H7 (cell line): ENCODE data around the gene ANKRD45. TPM values are rescaled to one million over a fixed set of nuclear protein-coding genes. Genes with fewer than 3 reads are reported as not detected.
"Not testable (repeated sequence)": the region's sequence is repeated elsewhere in the genome, so short reads cannot be mapped to it uniquely, and the experiment has no call there.

Source experiments
- DNase-seq: peaks from one replicate; pipeline ENCODE4 v3.0.0; 2012
- H3K27me3 ChIP-seq: 2 replicates; pipeline ENCODE4 v1.6.0; 2011; ENCODE audit warnings: mild to moderate bottlenecking, low read length; ENCODE audit not compliant: control insufficient read depth, insufficient read depth
- H3K36me3 ChIP-seq: replicated peaks from 2 replicates; pipeline ENCODE4 v1.5.1; 2011; ENCODE audit warnings: low read length; ENCODE audit not compliant: control insufficient read depth, insufficient read depth
- H3K4me3 ChIP-seq: 2 replicates; pipeline ENCODE4 v1.5.1; 2011; ENCODE audit warnings: low read depth, mild to moderate bottlenecking, control low read depth, low read length, moderate library complexity; ENCODE audit not compliant: insufficient read depth
- total RNA-seq: library from RNA; depleted of rRNA; stranded (reverse); fragments of >200 nt; shearing (Covaris generic); gene quantifications from 2 replicates; pipeline ENCODE4 v1.2.3, GENCODE V29; 2014

Gene ANKRD45
- total RNA-seq, 1 experiment from 2014 or later = 0.45 TPM

DNA sequence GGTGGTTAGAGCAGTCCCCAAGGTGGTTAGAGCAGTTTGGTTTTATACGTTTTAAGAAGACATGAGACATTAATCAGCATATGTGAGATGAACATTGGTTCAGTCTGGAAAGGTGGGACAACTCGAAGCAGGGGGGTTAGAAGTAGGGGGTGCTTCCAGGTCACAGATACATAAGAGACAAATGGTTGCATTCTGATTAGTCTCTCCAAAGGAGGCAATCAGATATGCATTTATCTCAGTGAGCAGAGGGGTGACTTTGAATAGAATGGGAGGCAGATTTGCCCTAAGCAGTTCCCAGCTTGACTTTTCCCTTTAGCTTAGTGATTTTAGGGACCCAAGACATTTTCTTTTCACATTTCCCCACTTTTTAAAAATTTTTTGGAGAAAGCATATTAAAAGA, 4.8 kb upstream of the ANKRD45 start:
- not testable (repeated sequence) for H3K36me3 ChIP-seq, H3K27me3 ChIP-seq, H3K4me3 ChIP-seq, DNase-seq

- no peak for DNase-seq
- Histone ChIP-seq H3K36me3 (no peaks in the 10 kb centered on the region), H3K27me3 (peaks cover 6% of the 10 kb centered on the region; the same call in 1 of the 2 replicates), H3K4me3 (no peak overlapping the region)
These were observed 3.0 kb downstream of the ANKRD45 start for GRCh38 chr1:173666646-173667045.

- H3K36me3 ChIP-seq = no peaks in the 10 kb centered on the region; the same call in 1 of the 2 replicates
- H3K27me3 ChIP-seq = no peaks in the 10 kb centered on the region
- DNase-seq = no peak
- H3K4me3 ChIP-seq = no peak overlapping the region
These were observed 6.5 kb downstream of the ANKRD45 start for GRCh38 chr1:173663159-173663558.

DNA sequence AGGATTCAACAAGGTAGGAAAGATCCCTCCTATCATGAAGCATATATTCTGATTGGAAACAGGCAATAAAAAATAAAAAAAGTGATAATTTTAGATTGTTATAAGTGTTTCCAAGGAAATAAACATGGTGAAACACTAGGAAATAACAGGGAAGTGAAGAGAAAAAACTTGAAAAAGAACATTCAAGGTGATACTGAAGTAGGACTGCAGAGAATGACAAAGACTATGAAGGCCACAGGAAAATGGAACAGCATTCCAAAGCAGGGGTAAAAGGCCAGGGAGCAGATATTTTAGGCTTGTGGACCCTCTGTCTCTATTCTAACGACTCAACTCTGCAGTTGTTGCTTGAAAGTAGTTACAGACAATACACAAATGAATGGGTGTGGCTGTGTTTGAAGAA, 7.9 kb downstream of the ANKRD45 start:
- H3K4me3 ChIP-seq = no peak overlapping the region

DNA sequence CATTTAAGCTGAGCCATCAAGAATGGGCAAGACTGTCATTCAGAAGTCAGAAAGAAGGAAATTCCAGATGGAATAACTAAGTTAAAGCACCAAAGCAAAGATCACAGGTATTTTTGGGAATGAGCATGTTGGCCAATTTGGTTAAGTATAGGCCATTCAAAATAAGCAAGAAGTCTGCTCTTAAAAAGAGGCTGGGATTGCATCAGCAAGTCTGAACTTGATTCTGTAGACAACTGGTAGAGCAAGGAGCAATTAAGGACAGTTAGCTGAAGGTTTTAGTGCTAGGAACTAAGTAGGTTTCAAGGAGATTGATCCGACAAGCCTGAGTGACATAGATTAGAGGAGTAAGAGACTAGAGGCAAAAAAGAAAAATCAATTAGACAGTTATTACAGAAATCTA, 8.4 kb downstream of the ANKRD45 start:
- H3K27me3 ChIP-seq = no peaks in the 10 kb centered on the region
- H3K4me3 ChIP-seq = no peak overlapping the region
- DNase-seq = no peak
- H3K36me3 ChIP-seq = no peaks in the 10 kb centered on the region; the same call in 1 of the 2 replicates

More for the DNA sequence above, 7.9 kb downstream of the ANKRD45 start:
- Histone ChIP-seq H3K27me3 (no peaks in the 10 kb centered on the region), H3K36me3 (no peaks in the 10 kb centered on the region; the same call in 1 of the 2 replicates)
- DNase-seq = no peak

GRCh38 chr1:173660306-173660705, 9.3 kb downstream of the ANKRD45 start:
- DNase-seq = no peak
- no peaks in the 10 kb centered on the region; the same call in 1 of the 2 replicates for H3K36me3 ChIP-seq
- H3K4me3 ChIP-seq = no peak overlapping the region
- no peaks in the 10 kb centered on the region for H3K27me3 ChIP-seq

DNA sequence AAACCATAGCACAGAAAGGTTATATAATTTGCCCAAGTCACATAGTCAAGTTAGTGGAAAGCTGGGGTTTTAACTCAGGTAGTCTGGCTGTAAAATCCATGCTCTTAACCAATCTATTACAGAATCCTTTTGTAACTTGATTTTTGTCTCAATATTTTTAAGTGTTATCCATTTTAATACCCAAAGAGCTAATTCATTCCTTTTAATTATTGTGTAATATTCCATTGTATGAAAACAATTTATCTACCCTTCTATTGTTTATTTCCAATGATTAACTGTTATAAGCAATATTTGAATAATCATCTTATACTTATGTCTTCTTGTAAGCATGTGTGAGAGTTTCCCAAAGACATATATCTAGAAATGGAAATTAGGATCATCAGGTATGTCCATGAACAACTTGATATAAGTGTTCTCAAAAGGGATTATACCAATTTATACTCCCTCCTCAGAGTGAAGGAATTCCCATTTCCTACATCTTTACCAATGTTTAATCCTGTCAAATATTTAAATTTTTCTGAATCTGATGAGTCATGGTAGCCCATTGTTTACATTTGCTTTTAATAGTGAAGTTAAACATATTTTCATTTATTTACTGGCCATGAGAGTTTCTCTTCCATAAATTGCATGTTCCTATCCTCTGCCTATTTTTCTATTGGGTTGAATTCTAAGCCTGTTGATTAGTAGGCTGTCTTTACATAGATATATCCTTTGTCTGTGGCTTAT, 20.6 kb downstream of the ANKRD45 start:
- no peak for DNase-seq
- Histone ChIP-seq H3K36me3 (no peaks in the 10 kb centered on the region), H3K27me3 (no peaks in the 10 kb centered on the region), H3K4me3 (no peak overlapping the region)

DNA sequence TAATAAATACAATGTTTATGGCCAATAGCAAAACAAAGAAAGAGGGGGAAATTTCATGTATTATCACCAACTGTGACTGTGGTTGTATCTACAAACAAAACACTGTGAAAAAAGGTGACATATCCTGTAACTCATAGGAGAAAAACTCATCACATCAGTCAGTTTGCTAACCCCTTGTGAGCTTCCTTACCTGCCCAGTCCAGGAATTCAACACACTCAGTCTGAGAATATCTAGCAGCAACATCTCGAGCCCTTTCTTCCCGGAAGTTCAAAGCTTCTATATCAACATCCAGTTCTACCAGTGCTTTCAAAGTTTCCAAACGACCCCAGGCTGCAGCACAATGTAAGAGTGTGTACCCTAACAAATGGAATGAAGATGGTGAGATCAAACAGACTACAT, 23.0 kb downstream of the ANKRD45 start:
- H3K36me3 ChIP-seq = no peaks in the 10 kb centered on the region; the same call in 1 of the 2 replicates
- DNase-seq = no peak
- H3K27me3 ChIP-seq = no peaks in the 10 kb centered on the region
- H3K4me3 ChIP-seq = no peak overlapping the region

GRCh38 chr1:173642450-173643139, 27.1 kb downstream of the ANKRD45 start:
- not testable (repeated sequence) for H3K4me3 ChIP-seq, DNase-seq, H3K27me3 ChIP-seq, H3K36me3 ChIP-seq

DNA sequence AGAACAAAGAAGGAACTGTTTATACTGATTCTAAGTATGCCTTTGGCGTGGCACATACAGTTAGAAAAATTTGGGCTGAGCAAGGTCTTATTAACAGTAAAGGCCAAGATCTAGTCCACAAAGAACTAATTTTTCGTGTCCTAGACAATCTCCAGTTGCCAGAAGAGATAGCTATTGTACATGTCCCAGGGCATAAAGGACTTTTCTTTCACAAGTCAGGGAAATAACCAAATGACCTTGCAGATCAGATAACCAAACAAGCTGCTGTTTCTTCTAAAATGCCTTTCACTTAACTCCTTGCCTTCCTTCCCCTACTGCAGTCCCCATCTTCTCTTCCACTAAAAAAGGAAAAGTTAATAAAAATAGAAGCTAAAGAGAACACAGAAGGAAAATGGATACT, 30.5 kb downstream of the ANKRD45 start:
- Histone ChIP-seq H3K27me3 (no peaks in the 10 kb centered on the region), H3K4me3 (peak overlapping the region; percentile 51; the same call in 1 of the 2 replicates)
- DNase-seq = no peak

DNA sequence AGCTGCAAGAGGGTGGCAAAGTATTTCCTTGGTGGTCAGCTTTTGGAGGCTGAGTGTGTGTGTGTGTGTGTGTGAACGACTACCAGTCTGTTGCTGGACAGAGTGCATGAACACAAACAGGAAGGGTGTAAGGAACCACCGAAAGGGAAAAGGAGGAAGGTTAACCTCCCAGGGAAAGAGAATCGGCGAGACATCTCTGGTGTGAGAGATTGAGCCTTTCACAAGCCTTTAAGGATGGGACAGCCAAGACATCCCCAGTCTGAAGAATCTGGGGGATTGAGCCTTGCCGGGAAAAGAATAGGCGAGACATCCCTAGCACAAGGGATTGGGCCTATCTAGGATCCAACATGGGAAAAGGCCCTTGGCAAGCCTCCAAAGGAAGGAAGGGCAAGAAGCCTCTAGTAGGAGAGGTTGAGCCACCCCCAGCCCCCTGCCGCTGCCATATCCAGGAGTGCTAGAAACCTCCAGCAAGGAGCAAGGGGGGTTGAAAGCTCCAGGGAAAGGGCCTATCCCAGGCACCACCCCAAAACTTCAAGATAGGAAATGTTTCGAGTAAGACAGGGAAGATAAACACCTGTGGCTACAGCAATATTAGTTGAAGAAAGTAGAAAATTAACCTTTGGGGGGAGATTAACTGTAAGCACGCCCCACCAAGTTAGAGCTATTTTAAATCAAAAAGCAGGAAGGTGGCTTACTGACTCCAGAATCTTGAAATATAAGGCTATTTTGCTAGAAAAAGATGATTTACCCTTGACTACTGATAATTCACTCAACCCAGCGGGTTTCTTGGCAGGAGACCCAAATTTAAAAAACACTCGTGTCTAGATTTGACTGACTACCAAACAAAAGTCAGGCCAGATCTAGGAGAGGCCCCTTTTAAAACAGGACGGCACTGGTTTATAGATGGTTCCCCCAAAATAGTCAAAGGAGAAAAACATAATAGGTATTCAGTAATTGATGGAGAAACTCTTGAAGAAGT, 31.3 kb downstream of the ANKRD45 start:
- peak overlapping the region; percentile 51; the same call in 1 of the 2 replicates for H3K4me3 ChIP-seq
- no peaks in the 10 kb centered on the region for H3K27me3 ChIP-seq
- no peak for DNase-seq
- peaks cover 3% of the 10 kb centered on the region for H3K36me3 ChIP-seq

More for the DNA sequence above, 30.5 kb downstream of the ANKRD45 start:
- H3K36me3 ChIP-seq = peaks cover 3% of the 10 kb centered on the region

- H3K27me3 ChIP-seq, H3K36me3 ChIP-seq, DNase-seq: not testable (repeated sequence)
- H3K4me3 ChIP-seq = peak overlapping the region; percentile 51; the same call in 1 of the 2 replicates
These were observed 32.2 kb downstream of the ANKRD45 start for GRCh38 chr1:173637236-173638042.

DNA sequence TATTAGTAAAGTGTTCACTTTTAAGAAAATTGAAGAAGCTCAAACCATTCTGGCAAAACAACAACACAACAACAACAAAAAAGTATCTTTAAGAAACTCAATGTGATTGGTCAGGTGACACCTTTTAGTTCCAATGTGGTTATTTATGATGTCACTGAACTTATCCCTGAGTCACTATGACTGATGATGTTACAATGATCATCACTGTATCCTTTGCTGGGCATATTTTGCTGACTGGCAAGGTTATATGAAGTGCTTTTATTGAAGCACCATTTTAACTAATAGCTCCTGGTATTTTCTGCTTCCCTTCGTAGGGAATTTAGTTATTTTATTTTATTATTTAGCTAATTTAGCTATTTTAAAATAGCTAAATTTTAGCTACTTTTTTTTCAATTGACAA, 34.5 kb downstream of the ANKRD45 start, which contains the start of gene TEX50:
Gene TEX50, plus strand, starts transcription at position 223 of the 400 bp plus-strand sequence. CDS start 184 bp downstream, outside the sequence.
- no peaks in the 10 kb centered on the region; the same call in 1 of the 2 replicates for H3K36me3 ChIP-seq
- no peaks in the 10 kb centered on the region for H3K27me3 ChIP-seq
- no peak within 1 kb of the TSS for H3K4me3 ChIP-seq
- DNase-seq = no peak
